ENCODE measurements around the gene EXOC6B.

Gene EXOC6B

GRCh38 chr2:72141881-72142451 is 683.9 kb downstream of the EXOC6B start:
- no peak for DNase-seq

- no peak for DNase-seq
Observed at GRCh38 chr2:72141032-72141645, 684.7 kb downstream of the EXOC6B start.

- no peak for DNase-seq
Observed at GRCh38 chr2:72140621-72140960, 685.2 kb downstream of the EXOC6B start.

- DNase-seq, result no peak
Observed at GRCh38 chr2:72139874-72140620, 685.8 kb downstream of the EXOC6B start.

- no peak for DNase-seq
Observed at GRCh38 chr2:72139471-72139873, 686.4 kb downstream of the EXOC6B start.

DNA sequence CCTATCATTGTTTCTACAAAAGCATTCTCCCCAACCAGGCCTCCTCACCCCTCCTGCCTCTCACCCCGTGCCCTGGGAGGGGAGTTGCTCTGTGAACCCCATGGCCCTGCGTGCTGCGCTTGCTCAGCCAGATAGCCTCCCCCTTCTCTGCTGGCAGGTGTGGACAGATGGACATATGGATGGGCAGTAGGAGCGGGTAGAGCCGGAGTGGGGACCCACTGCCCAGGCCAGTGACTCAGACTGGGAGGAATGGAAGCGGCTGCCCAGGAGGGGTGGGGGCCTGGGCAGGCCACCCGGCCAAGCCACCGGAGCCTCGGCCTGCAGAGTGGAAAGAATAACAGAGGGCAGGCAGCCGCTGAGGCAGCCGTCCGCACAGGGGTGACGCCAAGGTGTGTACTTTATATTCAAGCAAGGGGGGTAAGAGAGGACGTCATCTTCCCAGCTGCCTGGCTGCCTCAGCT is 686.9 kb downstream of the EXOC6B start:
- DNase-seq, result peak; percentile 35

DNA sequence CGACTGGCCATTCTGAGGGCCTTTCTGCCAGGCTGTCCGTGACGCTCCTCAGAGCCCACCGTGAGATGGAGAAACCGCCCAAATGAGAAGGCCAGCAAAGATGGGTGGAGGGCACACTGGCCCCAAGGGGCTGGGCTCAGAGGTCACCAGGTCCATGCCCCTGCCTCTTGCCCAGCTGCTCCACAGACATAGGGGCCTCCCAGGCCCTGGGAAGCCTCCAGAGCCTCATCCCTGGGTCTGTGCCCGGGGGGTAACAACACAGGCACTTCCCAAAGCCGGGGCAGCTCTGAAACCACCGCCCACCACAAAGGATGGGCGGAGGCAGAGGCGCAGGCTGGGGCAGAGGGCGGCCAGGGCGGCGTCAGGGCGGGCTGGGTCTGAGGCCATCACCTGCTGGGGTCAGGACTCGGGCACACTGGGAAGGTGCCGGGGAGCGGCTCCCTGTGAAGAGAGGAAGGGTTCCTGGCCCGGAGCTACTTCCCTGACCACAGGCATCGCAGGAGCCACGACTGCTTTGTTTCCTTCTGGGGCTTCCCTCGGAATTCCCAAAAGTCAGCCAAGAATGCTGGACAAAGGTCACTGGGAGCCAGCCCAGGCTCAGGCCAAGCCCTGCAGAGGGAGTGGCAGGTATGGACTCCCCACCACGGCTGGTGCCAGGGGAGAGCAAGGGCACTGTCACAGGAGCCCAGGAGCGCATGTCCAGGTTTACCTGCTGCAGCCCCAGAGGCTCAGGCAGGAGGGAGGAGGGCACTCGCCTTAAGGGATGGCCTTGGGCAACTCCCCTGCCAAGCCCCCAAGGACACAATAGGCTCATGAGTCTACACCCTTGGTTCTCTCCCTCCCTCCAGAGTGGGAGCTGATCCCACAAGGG is 687.6 kb downstream of the EXOC6B start:
- no peak for DNase-seq

GRCh38 chr2:72137498-72138010 is 688.3 kb downstream of the EXOC6B start:
- DNase-seq, result peak; percentile 17

DNA sequence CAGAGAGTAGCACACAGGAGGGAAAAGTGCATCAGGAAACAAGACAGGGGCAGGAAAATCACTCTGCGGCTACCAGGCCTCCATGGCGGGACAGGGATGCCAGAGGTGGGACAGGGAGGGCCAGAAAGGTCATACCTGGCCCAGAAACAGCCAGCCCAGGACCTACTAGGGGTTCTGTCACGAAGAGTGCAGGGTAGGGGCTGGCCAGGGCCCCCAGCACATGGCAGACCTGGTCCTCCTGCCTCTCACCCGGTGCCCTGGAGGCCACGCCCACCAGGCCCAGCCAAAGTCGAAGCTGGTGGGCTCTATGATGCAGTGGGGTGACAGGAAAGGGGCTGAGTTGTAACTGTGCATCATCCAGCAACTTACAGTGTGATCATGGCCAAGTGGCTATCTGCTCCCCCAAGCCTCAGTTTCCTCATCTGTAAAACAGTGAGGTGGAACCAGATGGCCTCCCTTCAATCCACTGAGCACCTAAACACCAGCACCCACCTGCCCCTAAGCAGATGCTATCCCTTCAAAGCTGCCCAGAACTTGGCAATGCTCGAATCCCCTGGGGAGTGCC is 688.8 kb downstream of the EXOC6B start:
- DNase-seq, result no peak

DNA sequence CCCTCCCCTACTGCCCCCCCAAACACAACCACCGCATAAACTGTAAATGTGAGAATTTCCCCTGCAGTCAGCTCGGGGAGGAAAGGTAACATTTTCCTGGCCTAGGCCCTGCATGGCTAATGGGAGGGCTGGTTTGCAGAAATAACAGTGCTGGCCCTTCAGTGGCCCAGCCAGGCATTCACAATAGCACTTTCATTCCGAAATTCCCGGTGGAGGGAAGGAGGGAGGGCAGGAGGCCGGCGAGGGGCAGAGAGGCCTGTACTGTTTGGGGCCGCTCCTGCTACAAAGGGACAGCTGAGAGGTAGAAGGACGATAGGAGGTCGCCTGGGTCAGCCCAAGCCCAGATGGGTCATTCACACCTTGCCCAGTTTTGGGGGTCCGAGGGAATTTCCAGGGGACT is 689.5 kb downstream of the EXOC6B start:
- DNase-seq, result no peak

- no peak for DNase-seq
Observed at GRCh38 chr2:72135921-72136320, 689.9 kb downstream of the EXOC6B start.

GRCh38 chr2:72134997-72135800 is 690.6 kb downstream of the EXOC6B start:
- DNase-seq, result no peak

DNA sequence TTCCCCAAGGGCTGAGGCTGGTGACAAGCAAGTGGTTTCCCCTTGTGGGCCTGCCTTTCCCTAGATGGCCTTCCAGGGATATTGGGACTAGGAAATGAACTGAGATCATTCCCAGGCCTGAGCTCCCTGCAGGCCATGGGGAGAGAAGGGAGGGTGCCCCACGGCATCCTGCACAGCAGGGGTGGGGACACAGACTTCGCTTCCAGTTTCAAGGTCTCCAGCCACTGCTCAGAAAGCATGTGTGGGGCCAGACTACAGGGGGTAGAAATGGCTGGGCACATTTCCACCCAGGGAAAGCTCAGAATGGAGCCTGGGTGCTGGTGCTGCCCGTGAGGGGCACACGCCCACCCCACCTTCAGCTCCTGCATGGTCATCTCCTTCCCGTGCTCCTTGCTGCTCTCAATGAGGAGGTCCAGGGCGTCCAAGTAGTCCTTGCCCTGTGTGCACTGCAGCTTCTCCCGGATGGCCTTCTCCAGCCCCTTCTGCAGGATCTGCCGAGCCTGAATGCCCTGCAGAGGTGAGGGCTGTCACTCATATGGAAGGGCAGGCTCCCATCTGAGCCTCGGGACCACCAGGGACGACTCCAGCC is 691.3 kb downstream of the EXOC6B start:
- no peak for DNase-seq

DNA sequence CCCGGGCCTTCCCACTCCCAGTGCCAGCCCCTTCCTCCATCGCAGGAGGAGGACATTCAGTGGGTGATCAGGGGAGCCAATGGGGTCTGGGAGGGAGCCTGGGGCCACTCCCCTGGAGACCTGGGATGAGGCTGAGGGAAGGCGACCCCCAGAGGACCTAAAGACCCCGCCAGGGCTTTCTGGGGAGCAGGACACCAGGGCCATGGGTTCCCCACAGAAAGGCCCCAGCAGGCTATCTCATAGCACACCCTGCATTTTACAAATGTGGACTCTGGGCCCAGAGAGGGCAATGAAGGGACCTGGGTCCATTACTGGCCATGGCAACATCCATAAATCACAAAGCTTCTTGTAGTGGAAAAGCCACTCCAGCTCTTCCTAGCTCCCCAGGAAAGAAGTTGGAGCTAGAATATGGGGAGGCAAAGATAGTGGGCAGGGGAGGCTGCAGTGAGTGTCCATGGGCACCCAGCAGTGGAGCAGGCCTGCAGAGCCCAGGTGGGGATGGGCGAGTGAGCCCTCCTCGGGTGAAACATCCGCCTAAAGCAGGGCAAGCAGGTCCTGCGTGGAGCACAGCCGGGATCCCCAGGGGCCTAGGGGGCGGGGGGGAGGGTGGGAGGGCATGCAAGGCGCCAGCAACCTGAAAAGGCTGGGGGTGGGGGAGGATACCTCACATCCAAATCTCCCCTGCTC is 692.0 kb downstream of the EXOC6B start:
- DNase-seq, result no peak

DNA sequence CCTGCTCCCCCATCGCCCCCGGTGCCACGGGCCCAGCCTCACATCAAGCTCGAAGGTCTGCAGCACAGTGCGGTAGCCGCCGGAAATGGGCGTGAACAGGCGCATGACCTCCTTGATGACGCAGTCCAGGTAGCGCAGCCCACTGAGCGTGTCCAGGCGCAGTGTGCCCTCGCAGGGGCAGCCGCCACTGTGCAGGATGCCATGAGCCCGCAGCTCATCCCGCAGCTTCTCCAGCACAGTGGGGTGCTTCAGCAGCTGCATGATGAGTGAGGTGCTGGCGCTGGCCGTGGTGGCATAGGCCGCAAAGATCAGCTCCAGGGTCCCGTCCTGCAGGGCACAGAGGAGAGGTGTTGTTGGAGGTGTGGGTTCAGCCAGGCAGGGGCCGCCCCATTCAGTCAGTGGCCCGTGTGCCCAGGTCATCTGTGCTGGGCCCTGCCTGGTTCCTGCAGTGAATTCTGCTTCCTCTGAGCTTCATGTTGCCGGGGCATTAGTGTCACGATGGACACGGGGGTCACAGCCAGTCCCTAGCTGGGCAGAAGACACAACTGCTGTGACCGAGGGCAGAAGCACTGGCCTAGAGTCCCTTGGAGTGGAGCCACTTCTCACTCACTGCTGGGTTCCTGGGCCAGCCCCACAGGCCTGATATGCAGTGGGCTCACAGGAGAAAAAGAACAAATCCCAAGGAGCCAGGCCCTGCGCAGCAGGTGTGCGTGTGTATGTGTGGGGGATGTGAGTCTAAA is 692.7 kb downstream of the EXOC6B start:
- DNase-seq, result no peak

- DNase-seq, result no peak
Observed at GRCh38 chr2:72131916-72132841, 693.7 kb downstream of the EXOC6B start.

DNA sequence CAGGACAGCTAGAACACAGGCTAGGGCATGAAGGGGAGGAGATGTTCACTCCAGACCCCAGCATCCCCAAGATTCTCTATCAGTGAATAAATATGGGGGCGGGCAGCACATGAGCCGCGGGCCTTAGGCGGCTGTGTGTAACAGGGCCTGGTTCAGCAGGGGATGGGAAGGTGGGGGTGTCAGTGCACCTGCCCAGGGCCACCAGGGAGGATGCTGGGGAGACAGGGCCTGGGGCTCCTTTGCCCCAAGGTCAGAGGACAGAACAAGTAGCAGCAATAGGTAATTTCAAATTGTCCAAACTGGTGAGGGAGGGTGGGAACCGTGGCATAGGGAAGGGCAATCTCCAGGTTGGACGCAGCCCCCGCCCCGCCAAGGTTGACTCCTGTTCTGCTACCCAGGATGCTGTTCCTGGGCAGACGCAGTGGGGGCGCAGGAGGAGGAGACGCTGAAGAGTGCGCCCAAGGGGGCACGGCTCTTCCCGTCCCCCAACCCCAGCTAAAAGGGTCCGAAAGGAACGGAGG is 694.4 kb downstream of the EXOC6B start:
- DNase-seq, result no peak

GRCh38 chr2:72130659-72131360 is 695.0 kb downstream of the EXOC6B start:
- DNase-seq, result no peak
